Stimulated activated CD4-positive, alpha-beta T cell treated with anti-CD3 and anti-CD28 coated beads, Interleukin-12 subunit alpha, Interleukin-12 subunit beta, amount 100 ng/mL, for 48 hours (primary cell): ENCODE data around the gene CBR3.
A peak's percentile ranks its signal among the peaks of the same experiment; 100 is the strongest.

ENCODE experiments used
- DNase-seq, 3 donors: peaks; one replicate each; pipeline ENCODE4 v3.0.0-alpha.2; 2020; ENCODE audit warnings: low read depth in 2 of 3, low spot score in 1 of 3

CBR3 gene

GRCh38 chr21:36155603-36156338 lies 20.9 kb downstream of the CBR3 start:
- no peak for DNase-seq

DNA sequence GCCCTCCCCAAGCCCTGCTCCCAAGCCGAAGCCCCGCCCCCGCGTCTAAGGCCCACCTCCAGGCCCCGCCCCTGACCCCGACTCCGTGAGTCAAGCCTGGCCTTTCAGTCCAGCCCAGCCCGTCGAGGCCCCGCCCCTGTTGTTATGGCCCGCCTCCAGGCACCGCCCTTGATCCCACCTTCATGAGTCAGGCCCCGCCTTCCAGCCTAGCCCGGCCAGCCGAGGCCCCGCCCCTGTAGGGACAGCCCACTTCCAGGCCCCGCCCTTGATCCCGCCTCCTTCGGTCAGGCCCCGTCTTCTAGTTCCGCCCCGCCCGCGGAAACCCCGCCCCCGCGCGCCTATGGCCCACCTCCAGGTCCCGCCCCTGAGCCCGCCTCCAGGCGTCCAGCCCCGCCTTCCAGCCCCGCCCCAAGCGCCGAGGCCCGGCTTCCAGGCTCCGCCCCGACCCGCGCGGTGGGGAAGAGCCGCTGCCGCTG lies 21.5 kb downstream of the CBR3 start:
- peak; percentile 100 for DNase-seq

- peak in 1 of 3 donors; percentile 28 for DNase-seq
Observed at GRCh38 chr21:36156815-36157670, 22.2 kb downstream of the CBR3 start, which contains the start of gene DOP1B. Gene DOP1B (plus strand): TSS chr21:36156824. CDS start chr21:36164734, 7,910 bp downstream.

DNA sequence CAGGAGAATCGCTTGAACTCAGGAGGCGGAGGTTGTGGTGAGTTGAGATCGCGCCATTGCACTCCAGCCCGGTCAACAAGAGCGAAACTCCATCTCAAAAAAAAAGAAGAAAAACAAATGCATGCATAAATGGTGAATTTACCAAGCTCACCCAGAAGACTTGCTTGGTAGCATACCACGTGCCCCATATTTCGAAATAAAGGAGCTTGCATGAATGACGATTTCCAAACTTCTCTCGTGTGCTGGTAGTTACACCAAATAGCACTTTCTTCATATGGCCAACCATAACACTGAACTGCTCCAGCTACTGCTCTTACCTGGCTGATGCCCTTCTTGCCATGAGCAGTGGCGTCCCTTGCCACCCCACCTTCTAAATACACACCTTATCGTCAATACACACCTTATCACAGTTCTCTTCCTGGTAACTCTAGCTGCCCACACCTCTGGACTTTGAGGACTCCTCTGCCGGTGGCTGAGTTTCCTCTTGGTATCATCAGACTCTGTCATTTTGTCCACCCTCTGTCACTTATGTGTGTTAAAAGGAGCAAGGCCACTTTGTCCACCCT lies 24.6 kb downstream of the CBR3 start:
- DNase-seq: no peak

GRCh38 chr21:36160850-36161178 lies 25.9 kb downstream of the CBR3 start:
- no peak for DNase-seq

GRCh38 chr21:36162631-36163030 lies 27.8 kb downstream of the CBR3 start:
- no peak for DNase-seq

GRCh38 chr21:36163750-36164741 lies 29.2 kb downstream of the CBR3 start:
- no peak for DNase-seq

- no peak for DNase-seq
Observed at GRCh38 chr21:36165356-36165755, 30.5 kb downstream of the CBR3 start.

GRCh38 chr21:36166705-36167104 lies 31.8 kb downstream of the CBR3 start:
- DNase-seq: no peak

DNA sequence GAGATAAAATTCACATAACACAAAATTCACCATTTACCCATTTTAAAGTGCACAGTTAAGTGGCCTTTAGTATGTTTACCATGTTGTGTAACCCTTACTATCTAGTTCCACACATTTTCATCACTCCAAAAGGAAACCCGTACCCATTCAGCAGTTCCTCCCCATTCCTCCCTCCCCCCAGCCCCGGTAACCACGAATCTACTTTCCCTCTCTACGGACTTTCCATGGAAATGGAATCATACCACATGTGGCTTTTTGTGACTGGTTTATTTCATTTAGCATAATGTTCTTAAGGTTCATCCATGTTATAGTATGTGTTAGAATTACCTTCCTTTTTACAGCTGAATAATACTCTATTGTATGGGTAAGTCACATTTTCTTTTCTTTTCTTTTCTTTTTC lies 32.7 kb downstream of the CBR3 start:
- no peak for DNase-seq

DNA sequence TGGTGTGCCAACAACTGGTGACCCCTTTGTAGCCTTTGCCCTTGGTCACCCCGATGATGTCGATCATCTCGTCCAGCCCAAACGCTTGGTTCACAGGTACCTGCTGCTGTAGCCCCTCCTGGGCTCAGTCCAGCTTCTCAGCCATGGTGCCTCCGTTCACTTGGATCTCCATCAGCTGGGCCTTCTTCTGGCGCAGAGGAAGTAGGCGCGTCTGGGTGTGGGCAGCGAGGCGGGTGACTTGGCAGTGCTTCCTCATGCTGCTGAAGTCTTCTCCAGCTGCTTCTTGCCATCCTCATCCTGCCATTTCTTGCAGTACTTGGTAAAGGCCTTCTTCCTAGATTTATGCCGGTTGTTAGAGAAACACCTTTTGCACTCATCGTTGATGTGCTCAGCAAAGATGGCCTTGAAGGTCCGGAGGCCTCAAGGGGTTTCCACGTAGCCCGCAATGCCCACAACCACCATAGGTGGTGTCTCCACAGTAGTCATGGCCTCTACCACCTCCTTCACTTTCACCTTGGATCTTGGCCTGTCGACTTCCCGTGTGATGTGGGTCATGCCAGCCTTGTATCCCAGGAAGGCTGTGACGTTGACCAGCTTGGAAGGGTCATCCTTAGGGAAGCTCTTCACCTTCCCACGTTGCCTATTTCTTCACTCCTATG lies 34.7 kb downstream of the CBR3 start:
- no peak for DNase-seq

DNA sequence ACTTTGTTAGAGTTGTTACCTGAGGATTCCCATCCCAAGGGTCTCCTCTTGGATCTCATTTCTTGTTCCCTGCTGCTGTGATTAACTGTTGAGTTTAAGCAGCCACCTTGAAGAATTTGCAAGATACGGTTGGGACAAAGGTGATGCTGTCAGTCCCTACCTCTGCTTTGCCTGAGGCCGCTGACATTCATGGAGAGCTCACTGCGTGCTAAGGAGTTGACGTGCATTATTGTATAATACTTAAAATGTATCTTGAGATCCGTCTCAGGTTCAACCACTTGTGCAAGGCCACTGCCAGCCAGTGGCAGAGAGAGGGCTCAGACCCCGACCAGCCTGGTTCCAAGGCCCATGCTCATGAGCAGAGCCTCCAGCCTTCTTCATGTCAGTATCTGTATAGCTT lies 35.9 kb downstream of the CBR3 start:
- no peak for DNase-seq

- DNase-seq: no peak
Observed at GRCh38 chr21:36171336-36171735, 36.5 kb downstream of the CBR3 start.

- no peak for DNase-seq
Observed at GRCh38 chr21:36171741-36172331, 37.0 kb downstream of the CBR3 start.

GRCh38 chr21:36174780-36175179 lies 39.9 kb downstream of the CBR3 start:
- DNase-seq: no peak

DNA sequence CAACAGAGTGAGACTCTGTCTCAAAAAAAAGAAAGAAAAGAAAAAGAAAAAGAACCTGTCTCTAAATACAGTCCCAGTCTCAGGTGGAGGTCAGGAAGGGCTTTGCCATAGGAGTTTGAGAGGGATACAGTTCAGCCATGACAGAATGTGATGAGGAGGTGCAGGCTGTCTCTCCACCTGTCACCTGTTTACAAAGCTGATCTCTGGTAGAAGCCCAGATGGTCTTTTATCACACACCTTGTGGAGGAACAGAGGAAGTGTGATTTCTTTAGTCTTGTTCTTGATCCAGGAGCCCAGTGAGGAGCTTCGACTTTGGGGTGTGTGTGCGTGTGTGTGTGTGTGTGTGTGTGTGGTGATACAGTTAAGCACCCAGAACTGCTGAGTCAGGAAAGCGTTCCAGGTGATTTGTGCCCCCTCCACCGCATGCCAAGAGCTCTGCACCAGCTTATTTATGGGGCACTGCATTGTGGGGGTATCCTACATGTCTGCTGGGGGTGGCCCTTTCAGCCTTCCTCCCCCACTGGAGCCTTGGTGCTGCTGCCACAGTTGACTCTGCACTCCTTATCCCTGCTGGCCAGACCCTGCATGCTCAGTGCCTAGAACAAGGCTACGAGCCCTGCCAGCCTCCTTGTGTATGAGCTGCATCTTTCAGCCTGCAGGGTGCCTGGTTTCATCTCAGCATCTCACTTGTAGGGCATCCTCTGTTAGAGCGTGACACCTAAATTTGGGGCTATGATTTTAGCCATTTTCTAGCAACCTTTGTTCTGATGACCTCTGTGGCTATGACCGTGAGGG lies 41.1 kb downstream of the CBR3 start:
- DNase-seq: no peak

GRCh38 chr21:36178349-36178748 lies 43.5 kb downstream of the CBR3 start:
- DNase-seq: no peak

DNA sequence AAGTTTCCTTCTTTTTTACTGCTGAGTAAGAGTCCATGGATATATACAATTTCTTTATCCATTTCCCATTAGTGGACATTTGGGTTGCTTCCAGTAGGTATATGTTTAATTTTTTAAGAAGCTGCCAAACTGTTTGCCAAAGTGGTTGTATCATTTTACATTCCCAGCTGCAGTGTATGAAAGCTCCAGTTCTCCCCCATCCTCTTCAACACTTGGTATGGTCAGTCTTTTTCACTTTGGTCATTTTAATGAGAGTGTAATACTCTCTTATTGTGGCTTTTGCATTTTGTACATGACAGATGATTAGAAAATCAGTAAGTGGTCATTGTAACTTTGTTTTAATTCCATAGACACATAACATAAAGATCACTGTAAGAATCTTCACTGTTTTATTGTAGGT lies 44.3 kb downstream of the CBR3 start:
- no peak for DNase-seq

DNA sequence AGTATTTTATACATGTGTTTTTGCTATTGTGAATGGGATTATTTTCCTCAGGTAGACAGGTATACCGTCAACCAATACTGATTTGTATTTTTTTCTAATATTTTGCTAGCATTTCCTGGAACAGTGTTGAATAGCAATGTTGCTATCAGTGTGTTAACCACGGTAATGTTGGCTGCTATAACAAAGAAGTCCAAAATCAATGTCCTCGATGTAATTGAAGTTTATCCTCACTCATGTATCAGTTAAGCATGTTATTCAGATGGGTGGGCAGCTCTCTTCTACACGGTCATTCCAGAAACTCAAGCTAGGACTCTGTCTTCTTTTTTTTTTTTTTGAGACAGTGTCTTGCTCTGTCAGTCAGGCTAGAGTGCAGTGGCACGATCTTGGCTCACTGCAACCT lies 46.1 kb downstream of the CBR3 start:
- DNase-seq: no peak
